Measurements from ENCODE around the gene PLCD3.

PLCD3 gene

GRCh38 chr17:45132320-45132571 is at the start of gene PLCD3:
TSS of gene PLCD3 (minus strand) at chr17:45132515. CDS start at chr17:45132410, 105 bp downstream.
- no peak for DNase-seq

- no peak for DNase-seq
These were observed 45.2 kb upstream of the PLCD3 start for GRCh38 chr17:45177563-45177962.

- DNase-seq = no peak
These were observed 43.4 kb upstream of the PLCD3 start for GRCh38 chr17:45175759-45176115.

GRCh38 chr17:45172541-45173286 is 40.4 kb upstream of the PLCD3 start:
- DNase-seq = no peak

- DNase-seq = no peak
These were observed 39.9 kb upstream of the PLCD3 start for GRCh38 chr17:45172232-45172540.

GRCh38 chr17:45171338-45172231 is 39.3 kb upstream of the PLCD3 start:
- DNase-seq = no peak

GRCh38 chr17:45170931-45171337 is 38.6 kb upstream of the PLCD3 start:
- DNase-seq = no peak

- DNase-seq = no peak
These were observed 38.1 kb upstream of the PLCD3 start for GRCh38 chr17:45170280-45170930.

- no peak for DNase-seq
These were observed 36.9 kb upstream of the PLCD3 start for GRCh38 chr17:45168991-45169752.

- no peak for DNase-seq
These were observed 32.5 kb upstream of the PLCD3 start for GRCh38 chr17:45164734-45165269.

- DNase-seq = no peak
These were observed 29.8 kb upstream of the PLCD3 start for GRCh38 chr17:45162025-45162687.

- DNase-seq = peak; percentile 99
These were observed 29.1 kb upstream of the PLCD3 start, which contains the start of gene HEXIM2 for GRCh38 chr17:45161288-45162024. TSS of gene HEXIM2 (plus strand) at chr17:45161875. CDS start at chr17:45162794, 919 bp downstream.

- peak; percentile 72 for DNase-seq
These were observed 28.4 kb upstream of the PLCD3 start for GRCh38 chr17:45160447-45161287.

- no peak for DNase-seq
These were observed 23.9 kb upstream of the PLCD3 start for GRCh38 chr17:45156242-45156641.

- no peak for DNase-seq
These were observed 23.2 kb upstream of the PLCD3 start for GRCh38 chr17:45155483-45155882.

GRCh38 chr17:45155029-45155428 is 22.7 kb upstream of the PLCD3 start:
- DNase-seq = no peak

- DNase-seq = no peak
These were observed 18.8 kb upstream of the PLCD3 start for GRCh38 chr17:45150911-45151809.

GRCh38 chr17:45149669-45150664 is 17.7 kb upstream of the PLCD3 start:
- DNase-seq = peak; percentile 59
